Measurements from ENCODE around the gene YAF2.

Gene YAF2

GRCh38 chr12:42156232-42156631 lies 81.8 kb downstream of the YAF2 start:
- TF ChIP-seq CTCF (IDR thresholded peaks at IDR 0.05; ENCODE audit: control insufficient read depth, extremely low read depth, insufficient read depth), result no peak
- no peak overlapping the region for H3K4me3 ChIP-seq (ENCODE audit: low read depth, low read length)
- DNase-seq (ENCODE audit: low read depth), result no peak

- no peak for DNase-seq (ENCODE audit: low read depth)
- no peak for TF ChIP-seq CTCF (IDR thresholded peaks at IDR 0.05; ENCODE audit: control insufficient read depth, extremely low read depth, insufficient read depth)
- peak overlapping the region; percentile 70 for H3K4me3 ChIP-seq (ENCODE audit: low read depth, low read length)
These were observed 92.4 kb downstream of the YAF2 start for GRCh38 chr12:42145552-42146215.

- H3K4me3 ChIP-seq (ENCODE audit: low read depth, low read length), result peak overlapping the region; percentile 70
- DNase-seq (ENCODE audit: low read depth), result no peak
- no peak for TF ChIP-seq CTCF (IDR thresholded peaks at IDR 0.05; ENCODE audit: control insufficient read depth, extremely low read depth, insufficient read depth)
These were observed 92.9 kb downstream of the YAF2 start for GRCh38 chr12:42145197-42145549.

- H3K4me3 ChIP-seq (ENCODE audit: low read depth, low read length), result peak within 1 kb of the TSS; percentile 70
- DNase-seq (ENCODE audit: low read depth), result peak; percentile 78
- TF ChIP-seq CTCF (IDR thresholded peaks at IDR 0.05; ENCODE audit: control insufficient read depth, extremely low read depth, insufficient read depth), result no peak
These were observed 93.4 kb downstream of the YAF2 start, which contains the start of gene GXYLT1 for GRCh38 chr12:42144408-42145196. Gene GXYLT1, minus strand, starts transcription at chr12:42144874. Its CDS starts 228 bp downstream, at chr12:42144646.

GRCh38 chr12:42144158-42144407 lies 94.0 kb downstream of the YAF2 start:
- TF ChIP-seq CTCF (IDR thresholded peaks at IDR 0.05; ENCODE audit: control insufficient read depth, extremely low read depth, insufficient read depth), result no peak
- H3K4me3 ChIP-seq (ENCODE audit: low read depth, low read length), result peak overlapping the region; percentile 70
- no peak for DNase-seq (ENCODE audit: low read depth)

GRCh38 chr12:42143452-42144157 lies 94.4 kb downstream of the YAF2 start:
- H3K4me3 ChIP-seq (ENCODE audit: low read depth, low read length), result peak overlapping the region; percentile 70
- no peak for TF ChIP-seq CTCF (IDR thresholded peaks at IDR 0.05; ENCODE audit: control insufficient read depth, extremely low read depth, insufficient read depth)
- DNase-seq (ENCODE audit: low read depth), result no peak

Data from LNCaP clone FGC (cell line).